ENCODE measurements around the gene MACROD2.

The MACROD2 gene

DNA sequence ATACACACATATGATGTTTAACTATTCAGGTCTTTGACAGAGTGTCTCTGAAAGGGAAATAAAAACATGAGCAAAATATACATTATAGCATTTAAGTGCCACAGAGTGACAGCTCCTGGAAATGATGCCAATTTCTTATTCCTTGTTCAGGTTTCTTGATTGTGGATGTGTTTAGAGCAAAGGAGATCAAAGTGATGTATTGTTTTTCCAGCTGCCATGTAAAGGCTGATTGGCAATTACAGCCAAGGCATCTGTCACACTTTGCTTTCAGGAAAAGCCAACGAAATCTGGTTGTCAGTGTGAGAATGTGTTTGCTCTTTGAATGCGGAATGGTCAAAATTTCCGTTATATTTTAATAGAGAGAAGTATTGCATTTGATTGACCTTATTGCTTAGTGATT lies 689.9 kb downstream of the MACROD2 start:
- TF ChIP-seq, protein P1, sequence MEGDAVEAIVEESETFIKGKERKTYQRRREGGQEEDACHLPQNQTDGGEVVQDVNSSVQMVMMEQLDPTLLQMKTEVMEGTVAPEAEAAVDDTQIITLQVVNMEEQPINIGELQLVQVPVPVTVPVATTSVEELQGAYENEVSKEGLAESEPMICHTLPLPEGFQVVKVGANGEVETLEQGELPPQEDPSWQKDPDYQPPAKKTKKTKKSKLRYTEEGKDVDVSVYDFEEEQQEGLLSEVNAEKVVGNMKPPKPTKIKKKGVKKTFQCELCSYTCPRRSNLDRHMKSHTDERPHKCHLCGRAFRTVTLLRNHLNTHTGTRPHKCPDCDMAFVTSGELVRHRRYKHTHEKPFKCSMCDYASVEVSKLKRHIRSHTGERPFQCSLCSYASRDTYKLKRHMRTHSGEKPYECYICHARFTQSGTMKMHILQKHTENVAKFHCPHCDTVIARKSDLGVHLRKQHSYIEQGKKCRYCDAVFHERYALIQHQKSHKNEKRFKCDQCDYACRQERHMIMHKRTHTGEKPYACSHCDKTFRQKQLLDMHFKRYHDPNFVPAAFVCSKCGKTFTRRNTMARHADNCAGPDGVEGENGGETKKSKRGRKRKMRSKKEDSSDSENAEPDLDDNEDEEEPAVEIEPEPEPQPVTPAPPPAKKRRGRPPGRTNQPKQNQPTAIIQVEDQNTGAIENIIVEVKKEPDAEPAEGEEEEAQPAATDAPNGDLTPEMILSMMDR (IDR thresholded peaks at IDR 0.05; ENCODE audit: low read depth, low read length): no peak
- H3K4me1 ChIP-seq: peaks cover 11% of the 10 kb centered on the region
- no peaks in the 10 kb centered on the region for H3K9me3 ChIP-seq
- H3K36me3 ChIP-seq: no peaks in the 10 kb centered on the region
- no peak overlapping the region for H3K4me3 ChIP-seq (ENCODE audit: low read depth, low read length)
- no peak for DNase-seq
- H3K27me3 ChIP-seq: no peaks in the 10 kb centered on the region

DNA sequence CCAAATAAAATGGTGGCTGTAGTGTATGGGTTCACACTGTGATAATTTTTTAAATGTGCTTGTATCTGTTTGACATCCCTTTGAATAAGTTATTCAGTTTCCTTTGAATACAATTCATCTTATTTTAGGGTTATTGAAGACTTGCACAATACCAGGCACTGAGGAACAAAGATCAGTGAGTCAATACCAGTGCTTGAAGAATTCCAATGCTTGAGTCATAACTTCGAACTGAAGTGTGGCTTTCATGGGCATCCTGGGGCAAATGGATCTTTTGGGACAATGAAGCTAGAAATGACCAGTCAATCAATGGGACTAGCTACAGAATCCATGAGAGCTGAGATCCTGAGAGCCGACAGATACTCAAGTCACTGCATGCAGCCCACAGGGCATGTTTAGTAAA lies 692.0 kb downstream of the MACROD2 start:
- Histone ChIP-seq H3K27me3 (no peaks in the 10 kb centered on the region), H3K36me3 (no peaks in the 10 kb centered on the region), H3K9me3 (no peaks in the 10 kb centered on the region), H3K4me3 (ENCODE audit: low read depth, low read length) (no peak overlapping the region), H3K4me1 (peaks cover 11% of the 10 kb centered on the region)
- TF ChIP-seq, protein P1 (IDR thresholded peaks at IDR 0.05; ENCODE audit: low read depth, low read length): no peak
- no peak for DNase-seq

DNA sequence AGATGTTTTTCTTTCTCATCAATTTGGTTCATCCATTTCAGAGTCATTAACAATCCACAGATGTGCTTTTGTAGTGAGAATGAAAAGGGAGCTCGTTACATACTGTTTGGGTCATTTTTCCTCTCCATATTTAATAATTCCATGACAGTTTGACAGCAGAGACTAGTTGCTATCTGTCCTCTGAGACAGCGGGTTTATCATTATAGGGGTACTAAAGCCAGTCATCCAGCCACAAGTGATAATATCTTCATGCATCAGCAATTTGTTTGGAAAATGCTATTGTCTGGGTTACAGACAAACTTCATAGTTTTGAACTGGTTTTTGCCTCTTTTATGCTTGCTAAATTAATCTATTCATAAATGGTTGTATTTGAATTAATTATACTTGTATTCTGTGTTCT lies 692.7 kb downstream of the MACROD2 start:
- TF ChIP-seq, protein P1 (IDR thresholded peaks at IDR 0.05; ENCODE audit: low read depth, low read length): no peak
- Histone ChIP-seq H3K27me3 (no peaks in the 10 kb centered on the region), H3K4me1 (peaks cover 11% of the 10 kb centered on the region), H3K36me3 (no peaks in the 10 kb centered on the region), H3K4me3 (ENCODE audit: low read depth, low read length) (no peak overlapping the region), H3K9me3 (no peaks in the 10 kb centered on the region)
- no peak for DNase-seq

DNA sequence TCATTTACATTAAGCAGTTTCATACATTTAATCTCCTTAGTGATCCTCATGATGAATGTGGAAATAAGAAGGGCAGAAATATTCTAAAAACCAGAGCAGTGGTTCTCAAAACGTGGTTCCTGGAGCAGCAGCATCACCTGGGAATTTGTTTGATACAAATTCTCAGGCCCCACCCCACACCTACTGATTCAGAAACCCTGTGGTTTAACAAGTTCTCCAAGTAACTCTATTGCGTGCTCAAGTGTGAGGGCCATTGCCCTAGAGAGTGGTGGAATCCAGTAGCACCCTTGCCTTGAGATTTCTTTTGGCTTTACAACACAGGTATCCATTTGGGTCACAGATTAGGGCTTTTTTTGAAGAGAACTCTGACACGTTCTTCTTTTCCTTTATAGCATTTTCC lies 696.7 kb downstream of the MACROD2 start:
- H3K4me1 ChIP-seq: peaks cover 8% of the 10 kb centered on the region
- H3K36me3 ChIP-seq: no peaks in the 10 kb centered on the region
- no peaks in the 10 kb centered on the region for H3K27me3 ChIP-seq
- TF ChIP-seq, protein P1 (IDR thresholded peaks at IDR 0.05; ENCODE audit: low read depth, low read length): no peak
- no peak overlapping the region for H3K4me3 ChIP-seq (ENCODE audit: low read depth, low read length)
- no peaks in the 10 kb centered on the region for H3K9me3 ChIP-seq
- no peak for DNase-seq

DNA sequence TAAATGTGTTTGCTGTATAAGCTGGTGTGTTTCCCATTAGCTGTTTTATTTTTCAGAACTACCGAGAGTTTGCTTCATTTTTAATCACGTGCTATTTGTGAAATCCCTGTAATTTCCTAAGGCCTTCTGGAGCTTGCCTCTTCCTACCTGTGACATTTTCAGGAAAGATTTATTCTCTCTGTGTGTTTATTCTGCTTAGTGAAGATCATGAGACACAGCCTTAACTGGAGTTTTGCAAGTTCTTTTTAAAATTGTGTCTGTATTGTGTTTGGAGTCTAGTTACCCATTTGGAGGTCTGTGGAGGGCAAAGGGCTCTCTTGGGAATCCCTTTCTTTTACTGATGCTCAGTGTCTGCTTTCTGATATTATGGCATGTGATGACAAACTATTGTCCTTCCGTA lies 701.2 kb downstream of the MACROD2 start:
- Histone ChIP-seq H3K36me3 (no peaks in the 10 kb centered on the region), H3K9me3 (no peaks in the 10 kb centered on the region), H3K27me3 (no peaks in the 10 kb centered on the region), H3K4me3 (ENCODE audit: low read depth, low read length) (no peak overlapping the region), H3K4me1 (no peaks in the 10 kb centered on the region; the same call in 1 of the 2 replicates)
- TF ChIP-seq, protein P1 (IDR thresholded peaks at IDR 0.05; ENCODE audit: low read depth, low read length): no peak
- DNase-seq: no peak

DNA sequence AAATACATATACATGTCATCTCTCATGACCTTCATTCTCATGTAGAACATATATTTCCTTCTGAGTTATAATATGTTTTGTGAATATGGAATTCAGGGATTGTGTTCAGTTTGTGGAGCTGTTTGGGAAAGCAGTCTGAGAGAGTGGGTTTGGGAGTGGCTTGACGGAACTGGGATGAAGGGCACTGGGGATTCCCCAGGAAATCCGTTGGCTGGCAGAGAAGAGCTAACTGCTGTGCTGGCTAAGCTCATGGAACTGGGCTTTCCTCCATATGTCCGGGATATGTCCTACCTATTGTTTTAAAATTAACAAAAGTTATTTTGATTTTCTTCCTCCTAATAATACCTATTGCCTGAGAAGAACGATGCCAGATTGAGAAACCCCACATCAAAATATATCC lies 701.6 kb downstream of the MACROD2 start:
- no peaks in the 10 kb centered on the region for H3K9me3 ChIP-seq

More for the DNA sequence above, 701.6 kb downstream of the MACROD2 start:
- TF ChIP-seq, protein P1 (IDR thresholded peaks at IDR 0.05; ENCODE audit: low read depth, low read length): no peak
- no peak for DNase-seq
- H3K27me3 ChIP-seq: no peaks in the 10 kb centered on the region
- no peak overlapping the region for H3K4me3 ChIP-seq (ENCODE audit: low read depth, low read length)
- no peaks in the 10 kb centered on the region; the same call in 1 of the 2 replicates for H3K4me1 ChIP-seq
- H3K36me3 ChIP-seq: no peaks in the 10 kb centered on the region
